Cerebellar nuclear complex (tissue), 1 donor: ENCODE results near the gene S1PR2.
"Not testable (repeated sequence)": the region's sequence is repeated elsewhere in the genome, so short reads cannot be mapped to it uniquely, and the experiment has no call there.

ENCODE experiments used
- DNase-seq, 2 experiments: peaks; one replicate each; lab custom pipeline; 2025; lab: John Stamatoyannopoulos, UW

Gene S1PR2

DNA sequence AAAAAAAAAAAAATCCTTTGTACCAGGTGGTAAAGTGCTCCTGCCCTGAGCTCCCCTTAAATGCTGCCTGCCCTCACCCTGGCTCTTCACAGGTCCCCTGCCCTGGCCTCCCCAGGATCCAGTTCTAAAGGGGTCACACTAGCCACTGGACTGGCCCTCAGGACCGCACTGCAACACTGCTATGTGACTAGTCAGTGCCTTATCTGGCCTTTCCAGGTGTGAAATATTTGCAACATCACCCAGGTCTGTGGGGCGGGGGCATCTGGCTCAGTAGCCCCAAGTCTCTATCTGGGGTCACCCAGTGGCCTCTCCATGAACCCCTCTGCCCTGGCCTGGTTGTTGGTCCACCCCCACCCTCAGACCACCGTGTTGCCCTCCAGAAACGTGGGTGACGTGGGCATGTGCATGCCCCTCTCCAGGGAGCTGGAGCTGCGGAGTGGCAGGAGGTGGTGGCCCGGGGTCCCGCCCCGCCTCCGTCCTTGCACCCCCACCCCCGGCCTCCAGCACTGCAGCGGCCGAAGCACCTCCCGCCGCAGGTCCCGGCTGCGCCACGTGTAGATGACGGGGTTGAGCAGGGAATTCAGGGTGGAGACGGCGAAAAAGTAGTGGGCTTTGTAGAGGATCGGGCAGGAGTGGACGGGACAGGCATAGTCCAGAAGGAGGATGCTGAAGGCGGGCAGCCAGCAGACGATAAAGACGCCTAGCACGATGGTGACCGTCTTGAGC is 7.5 kb downstream of the S1PR2 start:
- DNase-seq, result no peak

DNA sequence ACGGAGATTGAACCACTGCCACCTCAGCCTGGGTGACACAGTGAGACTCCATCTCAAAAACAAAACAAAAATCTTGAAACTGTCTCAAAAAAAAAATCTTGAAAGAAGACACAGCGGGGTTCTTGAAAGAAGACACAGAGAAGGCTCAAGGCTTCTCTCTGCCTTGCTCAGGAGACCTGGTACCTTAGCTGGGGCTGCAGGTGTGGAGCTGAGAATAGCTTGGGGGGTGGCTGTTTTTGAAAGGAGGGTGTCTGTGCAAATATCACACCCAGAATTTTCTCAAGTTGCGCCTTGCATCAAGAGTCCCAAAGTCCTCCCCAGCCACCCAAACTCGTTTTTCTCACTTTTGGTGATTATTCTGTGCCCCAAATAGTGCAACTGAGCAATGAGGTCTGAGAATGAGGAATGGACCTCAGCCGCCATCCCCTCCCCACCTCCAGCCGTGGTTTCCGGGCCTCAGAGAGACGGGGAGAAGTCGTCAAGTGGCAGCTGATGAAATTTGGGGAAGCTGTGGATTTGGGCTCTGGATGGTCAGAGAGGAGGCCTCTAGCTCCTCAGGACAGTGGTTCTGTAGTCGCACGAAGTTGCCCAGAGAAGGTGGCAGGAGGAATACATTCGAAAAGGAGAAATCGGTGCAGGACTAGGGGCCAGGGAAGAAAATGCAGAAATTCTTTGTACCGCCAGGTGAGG is 8.8 kb downstream of the S1PR2 start:
- no peak for DNase-seq

DNA sequence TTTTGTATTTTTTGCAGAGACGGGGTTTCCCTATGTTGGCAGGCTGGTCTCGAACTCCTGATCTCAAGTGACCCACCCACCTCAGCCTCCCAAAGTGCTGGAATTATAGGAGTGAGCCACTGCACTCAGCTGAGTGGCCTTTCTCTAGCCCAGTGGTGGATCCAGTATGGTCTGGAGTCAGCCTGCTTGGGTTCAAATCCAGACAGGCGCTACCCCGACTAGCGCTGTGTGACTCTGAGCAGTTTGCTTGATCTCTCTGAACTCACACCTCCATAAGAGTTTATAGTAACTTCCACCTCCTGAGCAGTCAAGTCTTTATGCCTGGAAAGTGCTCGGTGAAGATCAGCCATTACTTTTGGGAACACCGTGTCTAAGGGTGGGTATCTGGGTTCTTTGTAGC is 10.4 kb downstream of the S1PR2 start:
- no peak for DNase-seq

- DNase-seq, result no peak
Measured at GRCh38 chr19:10219678-10220077, 11.5 kb downstream of the S1PR2 start.

DNA sequence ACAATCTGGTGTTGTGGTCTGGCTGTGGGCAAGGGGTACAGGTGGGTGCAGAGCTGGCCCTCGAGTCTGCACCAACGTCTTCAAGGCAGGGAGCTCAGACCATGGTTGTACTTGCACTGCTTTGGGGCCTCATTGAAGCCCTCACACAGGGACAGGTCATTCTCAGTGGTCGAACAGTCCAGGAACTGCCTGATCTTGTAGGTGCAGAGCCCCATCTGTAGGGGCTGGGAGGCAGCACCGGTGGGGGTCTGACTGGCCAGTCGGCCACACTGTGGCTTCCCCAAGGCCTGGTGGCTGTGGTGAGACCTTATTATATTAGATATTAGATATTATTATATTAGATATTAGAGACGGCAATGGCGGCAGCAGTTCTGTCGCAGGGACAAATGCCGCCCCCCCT is 14.0 kb downstream of the S1PR2 start:
- DNase-seq, result no peak

GRCh38 chr19:10214784-10215183 is 16.3 kb downstream of the S1PR2 start:
- no peak for DNase-seq

GRCh38 chr19:10211691-10212090 is 19.4 kb downstream of the S1PR2 start:
- DNase-seq, result no peak

DNA sequence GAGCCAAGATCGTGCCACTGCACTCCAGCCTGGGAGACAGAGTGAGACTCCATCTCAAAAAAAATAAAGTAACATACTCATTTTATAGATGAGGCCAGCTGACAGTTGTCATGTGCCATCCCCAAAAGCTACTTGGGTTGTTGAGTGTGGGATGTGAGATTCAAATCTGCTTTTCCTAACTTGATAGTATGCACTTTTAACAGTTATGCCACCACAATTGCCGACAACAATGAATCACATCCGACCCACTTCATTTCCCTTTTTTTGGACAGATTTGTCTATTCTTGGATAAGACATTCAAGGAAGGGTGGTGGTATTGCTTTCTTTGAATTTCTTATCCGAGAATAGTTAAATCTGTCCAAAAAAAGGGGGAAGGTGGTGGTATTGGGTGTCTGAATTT is 20.1 kb downstream of the S1PR2 start:
- no peak for DNase-seq

GRCh38 chr19:10209315-10209714 is 21.8 kb downstream of the S1PR2 start:
- no peak for DNase-seq

DNA sequence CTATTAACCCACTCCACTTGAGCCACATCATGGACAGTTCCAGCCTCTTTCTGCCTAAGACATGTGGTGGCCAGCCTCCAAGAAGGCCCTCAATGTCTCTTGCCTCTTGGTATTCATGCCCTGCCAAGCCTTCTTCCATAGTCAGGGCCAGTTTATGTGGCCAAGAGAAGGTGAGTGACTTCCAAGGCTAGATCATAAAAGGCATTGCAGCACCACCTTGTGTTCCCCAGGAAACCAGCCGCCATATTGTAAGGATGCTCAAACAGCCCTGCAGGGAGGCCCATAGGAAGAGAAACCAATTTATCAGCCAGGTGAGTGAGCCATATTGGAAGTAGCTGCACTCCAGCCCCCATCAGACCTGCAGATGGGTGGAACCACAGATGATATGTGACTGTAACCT is 24.1 kb downstream of the S1PR2 start:
- DNase-seq, result no peak

- DNase-seq, result no peak
Measured at GRCh38 chr19:10206226-10206885, 24.8 kb downstream of the S1PR2 start.

GRCh38 chr19:10205636-10206035 is 25.5 kb downstream of the S1PR2 start:
- no peak for DNase-seq

DNA sequence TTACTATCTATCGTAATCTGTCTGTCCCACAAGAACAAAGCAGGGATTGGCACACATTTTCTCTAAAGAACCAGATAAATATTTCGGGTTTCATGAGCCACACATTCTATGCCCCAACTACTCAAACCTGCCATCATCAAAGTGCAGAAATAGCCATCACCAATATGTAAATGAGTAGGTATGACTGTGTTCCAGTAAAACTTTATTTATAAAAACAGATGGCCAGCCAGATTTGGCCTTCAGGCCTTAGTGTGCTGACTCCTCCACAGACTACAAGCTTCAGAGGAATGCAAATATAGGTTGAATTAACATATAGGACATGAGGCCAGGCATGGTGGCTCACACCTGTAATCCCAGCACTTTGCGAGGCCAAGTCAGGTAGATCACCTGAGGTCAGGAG is 27.4 kb downstream of the S1PR2 start:
- no peak for DNase-seq

GRCh38 chr19:10201176-10201575 is 30.0 kb downstream of the S1PR2 start:
- no peak for DNase-seq

DNA sequence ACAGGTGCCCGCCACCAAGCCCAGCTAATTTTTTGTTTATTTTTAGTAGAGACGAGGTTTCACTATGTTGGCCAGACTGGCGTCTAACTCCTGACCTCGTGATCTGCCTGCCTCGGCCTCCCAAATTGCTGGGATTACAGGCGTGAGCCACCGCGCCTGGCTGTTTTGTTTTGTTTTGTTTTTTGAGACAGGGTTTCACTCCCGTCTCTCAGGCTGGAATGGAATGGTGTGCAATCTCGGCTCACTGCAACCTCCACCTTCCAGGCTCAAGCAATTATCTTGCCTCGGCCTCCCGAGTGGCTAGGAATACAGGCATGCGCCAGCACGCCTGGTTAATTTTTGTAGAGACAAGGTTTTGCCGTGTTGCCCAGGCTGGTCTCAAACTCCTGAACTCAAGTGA is 31.0 kb downstream of the S1PR2 start:
- DNase-seq, result not testable (repeated sequence)

- DNase-seq, result not testable (repeated sequence)
Measured at GRCh38 chr19:10198889-10199644, 32.1 kb downstream of the S1PR2 start.

- no peak for DNase-seq
Measured at GRCh38 chr19:10195199-10195519, 36.0 kb downstream of the S1PR2 start.

- peak; percentile 18 to 85 for DNase-seq
Measured at GRCh38 chr19:10194500-10195198, 36.5 kb downstream of the S1PR2 start, which contains the start of gene DNMT1. Gene DNMT1 (minus strand): TSS chr19:10194953. CDS start chr19:10194899, 54 bp downstream.

- DNase-seq, result no peak
Measured at GRCh38 chr19:10193790-10194499, 37.2 kb downstream of the S1PR2 start.

DNA sequence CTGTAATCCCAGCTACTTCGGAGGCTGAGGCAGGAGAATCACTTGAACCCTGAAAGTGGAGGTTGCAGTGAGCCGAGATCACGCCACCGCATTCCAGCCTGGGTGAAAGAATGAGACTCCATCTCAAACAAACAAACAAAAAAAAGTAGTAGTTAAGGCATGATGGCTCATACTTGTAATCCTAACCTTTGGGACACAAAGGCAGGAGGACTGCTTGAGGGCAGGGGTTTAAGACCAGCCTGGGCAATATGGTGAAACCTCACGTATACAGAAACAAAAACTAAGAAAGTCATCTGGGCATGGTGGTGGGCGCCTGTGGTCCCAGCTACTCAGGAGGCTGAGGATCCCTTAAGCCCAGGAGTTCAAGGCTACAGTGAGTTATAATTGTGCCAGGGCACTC is 38.2 kb downstream of the S1PR2 start:
- no peak for DNase-seq

DNA sequence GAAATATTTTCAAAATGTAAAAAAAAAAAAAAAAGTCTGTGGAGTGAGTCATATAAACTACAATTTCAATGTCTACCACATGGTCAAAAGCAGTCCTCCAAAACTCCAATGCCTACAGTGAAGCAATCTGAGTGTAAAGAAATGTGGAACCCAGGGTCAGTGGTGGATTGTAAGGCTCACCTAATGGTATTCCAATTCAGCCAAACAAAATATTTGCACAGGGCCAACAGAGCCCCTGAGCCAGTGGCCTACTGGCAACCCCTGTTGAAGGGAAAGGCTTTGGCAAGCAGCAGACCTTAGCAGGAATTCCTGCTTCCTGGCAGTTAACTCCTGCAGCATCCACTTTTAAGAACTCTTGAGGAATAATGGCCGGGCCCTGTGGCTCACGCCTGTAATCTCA is 39.8 kb downstream of the S1PR2 start:
- no peak for DNase-seq
